ENCODE results near the gene MAB21L2. TPM values are rescaled to one million over a fixed set of nuclear protein-coding genes. Genes with fewer than 3 reads are reported as not detected.

MAB21L2 gene
- total and polyA plus RNA-seq, 2 experiments from 2014 or later: 0.39 TPM; not detected in 1

DNA sequence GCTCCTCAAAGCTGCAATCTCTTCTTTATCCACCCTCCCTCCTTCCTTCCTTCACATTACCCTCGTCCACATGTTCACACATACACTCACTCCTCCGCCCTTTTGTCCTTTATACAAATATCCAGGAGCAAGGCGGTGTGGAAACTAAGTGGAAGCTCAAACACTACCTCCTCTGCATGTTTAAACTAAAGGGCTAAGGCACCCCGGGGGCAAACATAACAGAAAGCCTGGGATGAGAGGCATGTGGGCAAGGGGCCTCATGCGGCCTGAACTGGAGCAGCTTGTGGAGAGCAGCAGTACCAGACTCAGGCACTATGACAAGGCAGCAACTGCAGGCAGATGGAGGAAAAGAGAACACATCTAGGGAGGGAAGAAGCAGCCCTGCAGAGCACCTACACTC lies 9.5 kb downstream of the MAB21L2 start:
- Histone ChIP-seq H3K79me2 (replicated peaks; ENCODE audit: insufficient read depth) (no peaks in the 10 kb centered on the region), H3K27me3 (ENCODE audit: insufficient read depth) (peaks cover 6% of the 10 kb centered on the region; the same call in 1 of the 2 replicates), H3K9me2 (ENCODE audit: insufficient read depth) (no peaks in the 10 kb centered on the region), H3F3A (replicated peaks; ENCODE audit: low read depth) (no peaks in the 10 kb centered on the region), H3K27ac (ENCODE audit: low read depth) (peak overlapping the region; percentile 39; the same call in 1 of the 2 replicates), H4K20me1 (replicated peaks; ENCODE audit: insufficient read depth) (no peaks in the 10 kb centered on the region), H2AFZ (no peak overlapping the region), H3K4me3 (peak overlapping the region; percentile 39), H3K4me1 (ENCODE audit: insufficient read depth) (peaks cover 22% of the 10 kb centered on the region), H3K4me2 (peak overlapping the region; percentile 70), H3K36me3 (ENCODE audit: insufficient read depth) (no peaks in the 10 kb centered on the region)
- ATAC-seq: peak; percentile 99
- 0 out of 3 replicates have a peak, but pooled peaks cover 5% of the 10 kb centered on the region for H3K36me3 Mint-ChIP-seq (ENCODE audit: low read depth)
- peak overlapping the region; percentile 61 for H3K4me3 Mint-ChIP-seq
- TF ChIP-seq, protein P1, sequence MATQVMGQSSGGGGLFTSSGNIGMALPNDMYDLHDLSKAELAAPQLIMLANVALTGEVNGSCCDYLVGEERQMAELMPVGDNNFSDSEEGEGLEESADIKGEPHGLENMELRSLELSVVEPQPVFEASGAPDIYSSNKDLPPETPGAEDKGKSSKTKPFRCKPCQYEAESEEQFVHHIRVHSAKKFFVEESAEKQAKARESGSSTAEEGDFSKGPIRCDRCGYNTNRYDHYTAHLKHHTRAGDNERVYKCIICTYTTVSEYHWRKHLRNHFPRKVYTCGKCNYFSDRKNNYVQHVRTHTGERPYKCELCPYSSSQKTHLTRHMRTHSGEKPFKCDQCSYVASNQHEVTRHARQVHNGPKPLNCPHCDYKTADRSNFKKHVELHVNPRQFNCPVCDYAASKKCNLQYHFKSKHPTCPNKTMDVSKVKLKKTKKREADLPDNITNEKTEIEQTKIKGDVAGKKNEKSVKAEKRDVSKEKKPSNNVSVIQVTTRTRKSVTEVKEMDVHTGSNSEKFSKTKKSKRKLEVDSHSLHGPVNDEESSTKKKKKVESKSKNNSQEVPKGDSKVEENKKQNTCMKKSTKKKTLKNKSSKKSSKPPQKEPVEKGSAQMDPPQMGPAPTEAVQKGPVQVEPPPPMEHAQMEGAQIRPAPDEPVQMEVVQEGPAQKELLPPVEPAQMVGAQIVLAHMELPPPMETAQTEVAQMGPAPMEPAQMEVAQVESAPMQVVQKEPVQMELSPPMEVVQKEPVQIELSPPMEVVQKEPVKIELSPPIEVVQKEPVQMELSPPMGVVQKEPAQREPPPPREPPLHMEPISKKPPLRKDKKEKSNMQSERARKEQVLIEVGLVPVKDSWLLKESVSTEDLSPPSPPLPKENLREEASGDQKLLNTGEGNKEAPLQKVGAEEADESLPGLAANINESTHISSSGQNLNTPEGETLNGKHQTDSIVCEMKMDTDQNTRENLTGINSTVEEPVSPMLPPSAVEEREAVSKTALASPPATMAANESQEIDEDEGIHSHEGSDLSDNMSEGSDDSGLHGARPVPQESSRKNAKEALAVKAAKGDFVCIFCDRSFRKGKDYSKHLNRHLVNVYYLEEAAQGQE (IDR thresholded peaks at IDR 0.05; ENCODE audit: unreplicated experiment): no peak
- no peak for TF ChIP-seq ZNF114 (CRISPR knock-in tag; IDR thresholded peaks at IDR 0.05)
- no peak for TF ChIP-seq STAT1 (IDR thresholded peaks at IDR 0.05; ENCODE audit: unreplicated experiment)
- TF ChIP-seq, protein P2, sequence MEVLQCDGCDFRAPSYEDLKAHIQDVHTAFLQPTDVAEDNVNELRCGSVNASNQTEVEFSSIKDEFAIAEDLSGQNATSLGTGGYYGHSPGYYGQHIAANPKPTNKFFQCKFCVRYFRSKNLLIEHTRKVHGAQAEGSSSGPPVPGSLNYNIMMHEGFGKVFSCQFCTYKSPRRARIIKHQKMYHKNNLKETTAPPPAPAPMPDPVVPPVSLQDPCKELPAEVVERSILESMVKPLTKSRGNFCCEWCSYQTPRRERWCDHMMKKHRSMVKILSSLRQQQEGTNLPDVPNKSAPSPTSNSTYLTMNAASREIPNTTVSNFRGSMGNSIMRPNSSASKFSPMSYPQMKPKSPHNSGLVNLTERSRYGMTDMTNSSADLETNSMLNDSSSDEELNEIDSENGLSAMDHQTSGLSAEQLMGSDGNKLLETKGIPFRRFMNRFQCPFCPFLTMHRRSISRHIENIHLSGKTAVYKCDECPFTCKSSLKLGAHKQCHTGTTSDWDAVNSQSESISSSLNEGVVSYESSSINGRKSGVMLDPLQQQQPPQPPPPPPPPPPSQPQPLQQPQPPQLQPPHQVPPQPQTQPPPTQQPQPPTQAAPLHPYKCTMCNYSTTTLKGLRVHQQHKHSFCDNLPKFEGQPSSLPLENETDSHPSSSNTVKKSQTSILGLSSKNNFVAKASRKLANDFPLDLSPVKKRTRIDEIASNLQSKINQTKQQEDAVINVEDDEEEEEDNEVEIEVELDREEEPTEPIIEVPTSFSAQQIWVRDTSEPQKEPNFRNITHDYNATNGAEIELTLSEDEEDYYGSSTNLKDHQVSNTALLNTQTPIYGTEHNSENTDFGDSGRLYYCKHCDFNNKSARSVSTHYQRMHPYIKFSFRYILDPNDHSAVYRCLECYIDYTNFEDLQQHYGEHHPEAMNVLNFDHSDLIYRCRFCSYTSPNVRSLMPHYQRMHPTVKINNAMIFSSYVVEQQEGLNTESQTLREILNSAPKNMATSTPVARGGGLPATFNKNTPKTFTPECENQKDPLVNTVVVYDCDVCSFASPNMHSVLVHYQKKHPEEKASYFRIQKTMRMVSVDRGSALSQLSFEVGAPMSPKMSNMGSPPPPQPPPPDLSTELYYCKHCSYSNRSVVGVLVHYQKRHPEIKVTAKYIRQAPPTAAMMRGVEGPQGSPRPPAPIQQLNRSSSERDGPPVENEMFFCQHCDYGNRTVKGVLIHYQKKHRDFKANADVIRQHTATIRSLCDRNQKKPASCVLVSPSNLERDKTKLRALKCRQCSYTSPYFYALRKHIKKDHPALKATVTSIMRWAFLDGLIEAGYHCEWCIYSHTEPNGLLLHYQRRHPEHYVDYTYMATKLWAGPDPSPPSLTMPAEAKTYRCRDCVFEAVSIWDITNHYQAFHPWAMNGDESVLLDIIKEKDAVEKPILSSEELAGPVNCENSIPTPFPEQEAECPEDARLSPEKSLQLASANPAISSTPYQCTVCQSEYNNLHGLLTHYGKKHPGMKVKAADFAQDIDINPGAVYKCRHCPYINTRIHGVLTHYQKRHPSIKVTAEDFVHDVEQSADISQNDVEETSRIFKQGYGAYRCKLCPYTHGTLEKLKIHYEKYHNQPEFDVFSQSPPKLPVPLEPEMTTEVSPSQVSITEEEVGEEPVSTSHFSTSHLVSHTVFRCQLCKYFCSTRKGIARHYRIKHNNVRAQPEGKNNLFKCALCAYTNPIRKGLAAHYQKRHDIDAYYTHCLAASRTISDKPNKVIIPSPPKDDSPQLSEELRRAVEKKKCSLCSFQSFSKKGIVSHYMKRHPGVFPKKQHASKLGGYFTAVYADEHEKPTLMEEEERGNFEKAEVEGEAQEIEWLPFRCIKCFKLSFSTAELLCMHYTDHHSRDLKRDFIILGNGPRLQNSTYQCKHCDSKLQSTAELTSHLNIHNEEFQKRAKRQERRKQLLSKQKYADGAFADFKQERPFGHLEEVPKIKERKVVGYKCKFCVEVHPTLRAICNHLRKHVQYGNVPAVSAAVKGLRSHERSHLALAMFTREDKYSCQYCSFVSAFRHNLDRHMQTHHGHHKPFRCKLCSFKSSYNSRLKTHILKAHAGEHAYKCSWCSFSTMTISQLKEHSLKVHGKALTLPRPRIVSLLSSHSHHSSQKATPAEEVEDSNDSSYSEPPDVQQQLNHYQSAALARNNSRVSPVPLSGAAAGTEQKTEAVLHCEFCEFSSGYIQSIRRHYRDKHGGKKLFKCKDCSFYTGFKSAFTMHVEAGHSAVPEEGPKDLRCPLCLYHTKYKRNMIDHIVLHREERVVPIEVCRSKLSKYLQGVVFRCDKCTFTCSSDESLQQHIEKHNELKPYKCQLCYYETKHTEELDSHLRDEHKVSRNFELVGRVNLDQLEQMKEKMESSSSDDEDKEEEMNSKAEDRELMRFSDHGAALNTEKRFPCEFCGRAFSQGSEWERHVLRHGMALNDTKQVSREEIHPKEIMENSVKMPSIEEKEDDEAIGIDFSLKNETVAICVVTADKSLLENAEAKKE (CRISPR knock-in tag; IDR thresholded peaks at IDR 0.05): 0 out of 2 replicates have a peak, but pooled peaks have one; percentile 18
- no peak for TF ChIP-seq EZH2 (IDR thresholded peaks at IDR 0.05; ENCODE audit: low read depth, unreplicated experiment)
- TF ChIP-seq, protein P3, sequence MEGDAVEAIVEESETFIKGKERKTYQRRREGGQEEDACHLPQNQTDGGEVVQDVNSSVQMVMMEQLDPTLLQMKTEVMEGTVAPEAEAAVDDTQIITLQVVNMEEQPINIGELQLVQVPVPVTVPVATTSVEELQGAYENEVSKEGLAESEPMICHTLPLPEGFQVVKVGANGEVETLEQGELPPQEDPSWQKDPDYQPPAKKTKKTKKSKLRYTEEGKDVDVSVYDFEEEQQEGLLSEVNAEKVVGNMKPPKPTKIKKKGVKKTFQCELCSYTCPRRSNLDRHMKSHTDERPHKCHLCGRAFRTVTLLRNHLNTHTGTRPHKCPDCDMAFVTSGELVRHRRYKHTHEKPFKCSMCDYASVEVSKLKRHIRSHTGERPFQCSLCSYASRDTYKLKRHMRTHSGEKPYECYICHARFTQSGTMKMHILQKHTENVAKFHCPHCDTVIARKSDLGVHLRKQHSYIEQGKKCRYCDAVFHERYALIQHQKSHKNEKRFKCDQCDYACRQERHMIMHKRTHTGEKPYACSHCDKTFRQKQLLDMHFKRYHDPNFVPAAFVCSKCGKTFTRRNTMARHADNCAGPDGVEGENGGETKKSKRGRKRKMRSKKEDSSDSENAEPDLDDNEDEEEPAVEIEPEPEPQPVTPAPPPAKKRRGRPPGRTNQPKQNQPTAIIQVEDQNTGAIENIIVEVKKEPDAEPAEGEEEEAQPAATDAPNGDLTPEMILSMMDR (conservative IDR thresholded peaks at IDR 0.05; ENCODE audit: low read depth in 2 of 2): no peak
- peak overlapping the region; percentile 33; the same call in 1 of the 2 replicates for H3K27ac Mint-ChIP-seq
- peaks cover 7% of the 10 kb centered on the region for H3K27me3 Mint-ChIP-seq (ENCODE audit: insufficient read depth, low read depth, poor library complexity)
- DNase-seq (ENCODE audit: low spot score): peak; percentile 78
- no peaks in the 10 kb centered on the region for H3K9me3 Mint-ChIP-seq
- H3K4me1 Mint-ChIP-seq: peaks cover 19% of the 10 kb centered on the region
